HG03045 (cell line): ENCODE measurements around the gene KSR1.
"Not testable (repeated sequence)": the region's sequence is repeated elsewhere in the genome, so short reads cannot be mapped to it uniquely, and the experiment has no call there.

Experiments
- ATAC-seq: cut with Tn5 transposase; IDR thresholded peaks from one replicate; pipeline ENCODE4 v1.9.1; 2021; ENCODE audit warnings: mild to moderate bottlenecking, moderate library complexity; ENCODE audit not compliant: unreplicated experiment

Gene KSR1

GRCh38 chr17:27425991-27426390 is 30.3 kb upstream of the KSR1 start:
- no peak for ATAC-seq

DNA sequence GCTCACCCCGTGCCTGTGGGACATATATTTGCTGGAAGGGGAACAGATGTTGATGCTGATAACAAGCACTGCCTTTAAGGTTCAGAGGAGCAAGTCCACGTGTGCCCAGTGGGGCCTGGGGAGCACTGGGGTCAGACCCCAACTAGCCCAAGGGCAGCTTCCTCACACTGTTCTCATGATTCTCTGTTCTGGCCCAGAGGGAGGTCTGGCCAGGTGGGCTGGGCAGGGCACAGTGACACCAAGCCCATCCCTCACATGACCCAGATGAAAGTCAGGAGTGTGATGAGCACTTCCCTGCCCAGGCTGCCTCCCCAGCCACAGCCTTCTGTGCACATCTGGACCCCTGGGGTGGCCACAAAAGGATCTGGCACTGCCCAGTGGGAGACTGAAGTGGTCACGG is 29.8 kb upstream of the KSR1 start:
- not testable (repeated sequence) for ATAC-seq

DNA sequence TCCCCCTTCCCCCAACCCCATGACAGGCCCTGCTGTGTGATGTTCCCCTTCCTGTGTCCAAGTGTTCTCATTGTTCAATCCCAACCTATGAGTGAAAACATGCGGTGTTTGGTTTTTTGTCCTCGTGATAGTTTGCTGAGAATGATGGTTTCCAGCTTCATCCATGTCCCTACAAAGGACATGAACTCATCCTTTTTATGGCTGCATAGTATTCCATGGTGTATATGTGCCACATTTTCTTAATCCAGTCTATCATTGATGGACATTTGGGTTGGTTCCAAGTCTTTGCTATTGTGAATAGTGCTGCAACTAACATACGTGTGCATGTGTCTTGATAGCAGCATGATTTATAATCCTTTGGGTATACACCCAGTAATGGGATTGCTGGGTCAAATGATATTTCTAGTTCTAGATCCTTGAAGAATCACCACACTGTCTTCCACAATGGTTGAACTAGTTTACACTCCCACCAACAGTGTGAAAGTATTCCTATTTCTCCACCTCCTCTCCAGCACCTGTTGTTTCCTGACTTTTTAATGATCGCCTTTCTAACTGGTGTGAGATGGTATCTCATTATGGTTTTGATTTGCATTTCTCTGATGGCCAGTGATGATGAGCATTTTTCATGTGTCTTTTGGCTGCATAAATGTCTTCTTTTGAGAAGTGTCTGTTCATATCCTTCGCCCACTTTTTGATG is 28.9 kb upstream of the KSR1 start:
- not testable (repeated sequence) for ATAC-seq

DNA sequence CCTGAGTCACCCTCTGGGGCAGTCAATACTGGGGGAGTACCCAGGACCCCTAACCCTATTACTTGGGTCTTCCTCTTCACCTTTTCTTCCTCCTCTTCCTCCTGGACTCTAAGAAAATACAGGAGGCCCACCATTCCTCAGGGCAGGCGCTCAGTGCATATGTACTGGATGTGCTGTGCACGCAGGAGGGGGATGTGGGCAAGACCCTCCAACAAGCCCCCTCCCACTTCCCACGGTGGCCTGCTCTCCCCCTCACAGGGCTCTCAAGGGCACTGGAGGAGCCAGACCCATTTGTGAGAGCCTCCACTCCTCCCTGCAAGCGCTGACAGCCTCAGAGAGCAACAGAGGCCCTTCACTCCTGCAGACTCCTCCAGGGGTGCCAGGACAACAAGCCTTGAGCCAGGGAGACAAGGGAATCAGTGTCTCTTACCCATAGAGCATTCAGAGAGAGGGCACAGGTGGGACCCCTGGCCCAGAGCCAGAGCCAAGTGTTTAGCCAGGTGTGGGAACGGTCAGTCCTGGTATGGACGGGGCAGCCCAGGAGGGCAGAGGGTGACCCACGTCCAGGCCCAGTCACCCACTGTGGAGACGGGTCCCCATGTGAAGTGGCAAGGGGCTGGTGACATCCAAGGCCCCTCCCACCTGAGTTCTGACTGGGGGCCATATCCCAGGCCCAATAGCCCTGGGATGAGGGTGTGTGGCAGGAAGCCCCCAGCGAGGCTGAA is 27.3 kb upstream of the KSR1 start:
- ATAC-seq, result no peak

GRCh38 chr17:27429666-27430382 is 26.4 kb upstream of the KSR1 start:
- ATAC-seq, result no peak

GRCh38 chr17:27430383-27430840 is 25.8 kb upstream of the KSR1 start:
- ATAC-seq, result no peak

- ATAC-seq, result no peak
These were observed 25.3 kb upstream of the KSR1 start for GRCh38 chr17:27430882-27431491.

DNA sequence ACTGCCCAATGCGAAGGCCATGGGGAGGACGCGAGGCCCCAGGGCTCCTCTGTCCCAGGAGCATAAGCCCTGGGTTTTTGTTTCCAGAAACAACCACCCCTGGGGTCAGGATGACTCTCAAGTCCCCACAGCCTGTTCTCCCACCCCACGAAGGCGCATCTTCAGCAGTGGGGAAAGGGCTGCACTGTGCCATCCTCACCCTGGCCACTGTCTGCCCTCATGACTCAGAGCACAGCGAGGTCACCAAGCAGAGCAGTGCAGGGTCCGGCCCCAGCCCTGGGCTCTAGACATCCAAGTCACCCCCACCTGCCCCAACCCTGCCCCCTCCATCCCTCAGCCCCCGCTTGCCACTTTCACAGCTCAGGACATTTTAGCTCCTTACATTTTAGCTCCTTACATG is 22.7 kb upstream of the KSR1 start:
- no peak for ATAC-seq

- ATAC-seq, result not testable (repeated sequence)
These were observed 20.7 kb upstream of the KSR1 start for GRCh38 chr17:27435431-27436070.

- ATAC-seq, result no peak
These were observed 17.8 kb upstream of the KSR1 start for GRCh38 chr17:27438348-27438998.

GRCh38 chr17:27439342-27439741 is 16.9 kb upstream of the KSR1 start:
- ATAC-seq, result no peak

DNA sequence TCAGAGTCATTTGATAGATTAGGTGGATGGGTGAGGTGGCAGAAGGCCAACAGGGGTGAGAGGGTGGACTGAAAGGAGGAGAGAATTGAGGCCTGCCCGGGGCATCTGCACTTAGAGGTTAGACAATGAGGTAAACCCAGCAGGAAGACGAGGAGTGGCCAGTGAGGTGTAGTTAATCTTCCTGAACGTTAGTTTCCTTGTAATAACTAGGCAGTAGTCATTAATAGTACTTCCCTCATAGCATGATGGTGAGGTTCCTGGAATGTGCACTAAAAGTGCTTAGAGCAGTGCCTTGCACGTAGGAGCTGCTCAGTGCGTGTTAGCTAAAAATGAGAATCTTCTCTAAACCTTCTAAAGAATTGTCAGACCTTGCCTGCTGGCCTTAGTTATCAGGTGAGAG is 13.5 kb upstream of the KSR1 start:
- ATAC-seq, result no peak

DNA sequence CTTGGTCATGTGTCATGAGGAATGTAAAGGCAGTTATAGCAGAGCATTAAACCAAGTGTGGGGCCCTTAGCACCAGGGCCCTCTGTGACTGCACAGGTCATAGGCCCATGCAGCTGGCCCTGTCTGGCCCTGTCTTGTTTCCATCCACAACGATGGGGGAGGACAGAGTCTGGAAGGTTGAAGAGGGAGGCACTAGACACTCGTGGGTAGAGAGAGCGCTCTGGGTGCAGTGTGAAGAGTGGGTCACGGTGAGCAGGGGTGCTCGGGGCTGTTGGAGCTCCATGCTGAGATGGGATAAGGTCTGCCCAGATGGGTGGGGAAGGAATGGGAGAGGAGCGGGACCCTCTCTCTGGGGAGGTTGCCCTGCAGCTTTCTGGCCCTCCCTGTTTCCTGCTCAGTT is 12.8 kb upstream of the KSR1 start:
- no peak for ATAC-seq

DNA sequence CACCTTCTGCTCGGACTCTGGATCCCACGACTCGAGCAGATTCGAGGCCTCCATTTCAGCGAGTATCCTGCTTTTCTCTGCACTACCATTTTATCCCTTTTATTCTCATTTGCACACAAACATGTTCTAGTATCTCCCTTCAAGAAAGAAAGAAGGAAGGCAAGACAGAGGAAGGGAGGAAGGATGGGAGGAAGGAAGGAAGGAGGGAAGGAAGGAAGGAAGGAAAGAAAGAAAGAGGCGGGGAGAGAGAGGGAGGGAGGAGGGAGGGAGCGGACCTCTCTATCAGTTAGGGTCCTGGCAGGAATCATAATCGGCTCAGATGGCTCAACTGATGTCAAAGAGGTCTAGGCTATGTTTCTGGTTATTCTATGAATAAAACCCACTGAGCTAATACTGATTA is 10.3 kb upstream of the KSR1 start:
- ATAC-seq, result no peak

DNA sequence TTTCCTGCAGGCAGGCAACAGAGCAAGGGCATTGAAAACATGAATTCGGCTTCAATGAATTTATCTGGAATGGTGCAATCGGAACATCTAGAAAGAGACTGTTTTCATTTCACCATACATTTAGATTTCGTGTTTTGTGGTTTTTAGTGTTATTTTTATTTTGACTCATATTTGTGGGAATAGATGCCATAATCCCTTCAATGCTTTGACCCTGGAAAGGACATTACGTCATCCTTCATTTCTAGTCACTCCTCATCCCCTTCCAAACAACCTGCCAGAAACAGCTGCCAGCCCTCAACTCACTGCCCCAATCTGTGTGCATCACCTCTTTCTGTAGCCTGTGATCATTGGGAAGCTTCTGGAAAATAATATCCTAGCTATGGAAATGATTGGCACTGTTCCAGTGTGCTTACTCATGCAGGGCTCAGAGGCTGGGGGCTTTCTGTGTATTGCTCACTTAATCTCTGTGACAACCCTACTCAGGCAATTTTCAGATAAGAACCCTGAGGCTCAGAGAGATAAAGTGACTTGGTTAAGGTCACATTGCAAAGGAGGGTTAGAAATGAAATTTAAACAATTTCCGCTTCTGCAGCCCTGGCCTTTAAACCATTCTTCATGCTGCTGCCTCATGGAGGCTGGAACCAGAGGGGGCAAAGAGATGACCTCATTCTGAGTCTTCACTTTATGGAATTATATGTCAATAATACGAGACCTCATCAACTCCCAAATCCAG is 9.5 kb upstream of the KSR1 start:
- no peak for ATAC-seq

DNA sequence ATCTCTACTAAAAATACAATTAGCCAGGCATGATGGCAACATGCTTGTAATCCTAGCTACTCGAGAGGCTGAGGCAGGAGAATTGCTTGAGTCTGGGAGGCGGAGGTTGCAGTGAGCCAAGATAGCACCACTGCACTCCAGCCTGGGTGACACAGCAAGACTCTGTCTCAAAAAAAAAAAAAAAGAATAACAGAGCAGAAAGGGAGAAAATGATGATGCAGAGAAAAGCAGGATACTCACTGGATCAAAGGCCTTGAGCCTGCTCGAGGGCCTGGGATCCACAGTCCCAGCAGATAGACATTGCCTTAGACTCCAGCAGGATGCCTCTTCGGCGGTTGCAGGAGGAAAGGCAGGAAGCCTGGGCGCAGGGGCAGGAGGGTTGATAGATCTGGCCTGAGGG is 7.7 kb upstream of the KSR1 start:
- not testable (repeated sequence) for ATAC-seq

- ATAC-seq, result no peak
These were observed 6.7 kb upstream of the KSR1 start for GRCh38 chr17:27449541-27449940.

- no peak for ATAC-seq
These were observed 6.3 kb upstream of the KSR1 start for GRCh38 chr17:27449988-27450387.

DNA sequence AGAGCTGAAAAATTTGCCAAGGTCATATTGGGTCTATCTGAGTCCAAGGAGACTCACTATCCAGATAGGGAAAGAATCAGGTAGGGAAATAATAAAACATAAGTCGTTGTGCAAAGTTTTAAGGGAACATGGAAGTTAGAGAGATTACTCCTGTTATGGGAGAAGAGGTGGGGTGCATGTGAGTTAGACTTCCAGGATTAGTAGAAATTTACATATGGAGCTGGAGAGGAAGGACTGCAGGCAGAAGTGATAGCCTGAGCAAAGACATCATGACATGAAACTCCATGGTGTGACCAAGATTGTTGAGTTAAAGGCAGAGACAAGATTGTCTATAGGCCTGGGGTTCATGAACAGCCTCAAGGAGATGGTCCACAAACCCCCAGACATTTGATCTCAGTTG is 5.8 kb upstream of the KSR1 start:
- ATAC-seq, result no peak

DNA sequence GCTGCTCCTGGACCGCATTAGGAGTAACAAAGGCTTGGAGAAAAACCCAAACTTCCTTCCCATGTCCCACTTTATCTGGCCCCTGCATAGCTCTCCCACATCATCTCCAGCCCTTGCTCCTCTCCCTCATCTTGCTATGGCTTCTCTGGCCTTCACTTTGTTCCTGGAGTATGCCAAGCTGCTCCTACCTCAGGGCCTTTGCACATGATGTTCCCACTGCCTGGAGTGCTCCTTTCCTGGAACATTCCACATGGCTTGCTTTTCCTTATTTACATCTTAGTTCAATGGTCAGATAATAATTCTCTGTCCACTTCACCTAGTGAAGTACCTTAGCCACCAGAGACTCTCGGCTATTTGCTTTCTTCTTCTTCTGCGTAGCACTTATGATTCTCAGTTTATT is 4.3 kb upstream of the KSR1 start:
- no peak for ATAC-seq
